Stimulated activated CD4-positive, alpha-beta T cell treated with anti-CD3 and anti-CD28 coated beads, Interleukin-15, amount 100 ng/mL, for 1 hour (primary cell): ENCODE data around the gene DTX3.
"Not testable (repeated sequence)": the region's sequence is repeated elsewhere in the genome, so short reads cannot be mapped to it uniquely, and the experiment has no call there.

Experiments
- DNase-seq, 2 donors: peaks; one replicate each; pipeline ENCODE4 v3.0.0-alpha.2; 2020; ENCODE audit warnings: low read depth in 1 of 2, low spot score in 1 of 2

The DTX3 gene

GRCh38 chr12:57604454-57604991 lies at the start of gene DTX3:
Gene DTX3, plus strand, starts transcription at chr12:57604824. Its CDS starts 1,694 bp downstream, at chr12:57606518.
- no peak for DNase-seq

- DNase-seq, result no peak
Measured at GRCh38 chr12:57554897-57555296, 49.7 kb upstream of the DTX3 start.

GRCh38 chr12:57558864-57559263 lies 45.8 kb upstream of the DTX3 start:
- no peak for DNase-seq

- no peak for DNase-seq
Measured at GRCh38 chr12:57560516-57560915, 44.1 kb upstream of the DTX3 start.

GRCh38 chr12:57561117-57561516 lies 43.5 kb upstream of the DTX3 start:
- not testable (repeated sequence) for DNase-seq

GRCh38 chr12:57563358-57563757 lies 41.3 kb upstream of the DTX3 start:
- DNase-seq, result no peak

GRCh38 chr12:57564178-57564740 lies 40.4 kb upstream of the DTX3 start:
- no peak for DNase-seq

GRCh38 chr12:57568838-57569237 lies 35.8 kb upstream of the DTX3 start:
- no peak for DNase-seq

GRCh38 chr12:57569858-57570257 lies 34.8 kb upstream of the DTX3 start:
- DNase-seq, result no peak

- not testable (repeated sequence) for DNase-seq
Measured at GRCh38 chr12:57570438-57570837, 34.2 kb upstream of the DTX3 start.

GRCh38 chr12:57571926-57572762 lies 32.5 kb upstream of the DTX3 start:
- DNase-seq, result no peak

GRCh38 chr12:57574795-57575194 lies 29.8 kb upstream of the DTX3 start:
- DNase-seq, result no peak

GRCh38 chr12:57575771-57576612 lies 28.6 kb upstream of the DTX3 start:
- no peak for DNase-seq

- no peak for DNase-seq
Measured at GRCh38 chr12:57576613-57577160, 27.9 kb upstream of the DTX3 start.

- DNase-seq, result no peak
Measured at GRCh38 chr12:57577981-57578758, 26.5 kb upstream of the DTX3 start.

- DNase-seq, result no peak
Measured at GRCh38 chr12:57579011-57579410, 25.6 kb upstream of the DTX3 start.

GRCh38 chr12:57579677-57580465 lies 24.8 kb upstream of the DTX3 start:
- no peak for DNase-seq

- no peak for DNase-seq
Measured at GRCh38 chr12:57580466-57580795, 24.2 kb upstream of the DTX3 start.

- DNase-seq, result no peak
Measured at GRCh38 chr12:57581802-57582201, 22.8 kb upstream of the DTX3 start.

GRCh38 chr12:57582440-57582839 lies 22.2 kb upstream of the DTX3 start:
- DNase-seq, result no peak
